Measurements from ENCODE around the gene DVL1. TPM values are rescaled to one million over a fixed set of nuclear protein-coding genes. Genes with fewer than 3 reads are reported as not detected.
"Not testable (repeated sequence)": the region's sequence is repeated elsewhere in the genome, so short reads cannot be mapped to it uniquely, and the experiment has no call there.

Gene DVL1
- polyA plus RNA-seq, 1 donor from 2014 or later, result 100 TPM

DNA sequence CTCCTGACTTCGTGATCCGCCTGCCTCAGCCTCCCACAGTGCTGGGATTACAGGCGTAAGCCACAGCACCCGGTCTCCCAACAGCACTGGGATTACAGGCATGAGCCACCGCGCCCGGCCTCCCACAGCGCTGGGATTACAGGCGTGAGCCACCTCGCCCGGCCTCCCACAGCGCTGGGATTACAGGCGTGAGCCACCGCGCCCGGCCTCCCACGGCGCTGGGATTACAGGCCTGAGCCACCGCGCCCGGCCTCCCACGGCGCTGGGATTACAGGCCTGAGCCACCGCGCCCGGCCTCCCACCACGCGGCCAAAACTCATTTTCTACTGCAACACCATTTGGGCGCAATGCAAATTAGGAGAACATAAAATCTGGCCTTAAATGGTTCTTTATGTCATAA lies 36.1 kb upstream of the DVL1 start:
- H3K27ac ChIP-seq (ENCODE audit: low read length); H4K20me1 ChIP-seq (ENCODE audit: insufficient read depth); H3K9ac ChIP-seq (ENCODE audit: low read length); H3F3A ChIP-seq (ENCODE audit: insufficient read depth, low read length, poor library complexity, severe bottlenecking); H2AFZ ChIP-seq (ENCODE audit: low read depth, low read length); H3K9me2 ChIP-seq (ENCODE audit: insufficient read depth, low read length); H3K9me3 ChIP-seq (ENCODE audit: low read length); H3K4me2 ChIP-seq (ENCODE audit: low read length); H3K4me3 ChIP-seq (ENCODE audit: low read length); H3K27me3 ChIP-seq (ENCODE audit: insufficient read depth, low read depth, low read length); H3K79me2 ChIP-seq (replicated peaks; ENCODE audit: insufficient read depth, low read length); H3K36me3 ChIP-seq (ENCODE audit: insufficient read depth, low read length): not testable (repeated sequence)

DNA sequence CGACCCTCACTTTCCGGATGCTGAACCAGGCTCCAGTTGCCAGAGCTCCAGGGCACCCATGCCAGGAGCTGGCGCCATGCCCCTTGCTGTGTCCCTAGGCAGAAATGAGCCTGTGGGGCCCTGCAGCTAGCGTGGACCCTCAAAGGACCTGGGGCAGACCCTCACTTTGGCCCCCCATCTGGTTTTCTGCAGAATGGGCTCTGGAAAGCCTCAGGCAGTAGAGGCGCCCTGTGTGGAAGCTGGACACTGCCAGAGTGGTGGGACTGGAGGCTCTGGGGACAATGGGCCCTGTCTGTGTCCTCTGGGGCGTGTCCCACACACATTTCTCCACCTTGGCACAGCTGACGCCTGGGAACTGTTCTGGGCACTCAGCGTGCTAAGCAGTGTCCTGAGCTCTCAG lies 32.1 kb upstream of the DVL1 start:
- H3K9ac ChIP-seq (ENCODE audit: low read length), result no peak overlapping the region
- H3K79me2 ChIP-seq (replicated peaks; ENCODE audit: insufficient read depth, low read length), result no peaks in the 10 kb centered on the region
- H3K9me2 ChIP-seq (ENCODE audit: insufficient read depth, low read length), result no peaks in the 10 kb centered on the region
- no peak overlapping the region for H3K4me3 ChIP-seq (ENCODE audit: low read length)
- no peaks in the 10 kb centered on the region for H4K20me1 ChIP-seq (ENCODE audit: insufficient read depth)
- no peaks in the 10 kb centered on the region for H3F3A ChIP-seq (ENCODE audit: insufficient read depth, low read length, poor library complexity, severe bottlenecking)
- no peaks in the 10 kb centered on the region for H3K36me3 ChIP-seq (ENCODE audit: insufficient read depth, low read length)
- H3K9me3 ChIP-seq (ENCODE audit: low read length), result no peaks in the 10 kb centered on the region
- H3K27ac ChIP-seq (ENCODE audit: low read length), result no peak overlapping the region
- TF ChIP-seq CTCF (IDR thresholded peaks at IDR 0.05; ENCODE audit: poor library complexity, severe bottlenecking), result no peak
- no peak for TF ChIP-seq MXI1 (conservative IDR thresholded peaks at IDR 0.05; ENCODE audit: poor library complexity, severe bottlenecking)
- no peak for TF ChIP-seq POLR2AphosphoS5 (IDR thresholded peaks at IDR 0.05)
- no peak for TF ChIP-seq TAF1 (IDR thresholded peaks at IDR 0.05; ENCODE audit: low read depth)
- TF ChIP-seq REST (IDR thresholded peaks at IDR 0.05; ENCODE audit: borderline replicate concordance), result no peak
- no peak for TF ChIP-seq RAD21 (conservative IDR thresholded peaks at IDR 0.05)
- no peak for TF ChIP-seq SMC3 (conservative IDR thresholded peaks at IDR 0.05; ENCODE audit: poor library complexity)
- no peak for TF ChIP-seq EZH2 (IDR thresholded peaks at IDR 0.05; ENCODE audit: borderline replicate concordance, insufficient read depth, low read length, poor library complexity, severe bottlenecking)
- TF ChIP-seq EP300 (conservative IDR thresholded peaks at IDR 0.05; ENCODE audit: poor library complexity, severe bottlenecking), result no peak
- H3K27me3 ChIP-seq (ENCODE audit: insufficient read depth, low read depth, low read length), result no peaks in the 10 kb centered on the region
- no peak overlapping the region for H3K4me2 ChIP-seq (ENCODE audit: low read length)
- no peak overlapping the region for H2AFZ ChIP-seq (ENCODE audit: low read depth, low read length)

DNA sequence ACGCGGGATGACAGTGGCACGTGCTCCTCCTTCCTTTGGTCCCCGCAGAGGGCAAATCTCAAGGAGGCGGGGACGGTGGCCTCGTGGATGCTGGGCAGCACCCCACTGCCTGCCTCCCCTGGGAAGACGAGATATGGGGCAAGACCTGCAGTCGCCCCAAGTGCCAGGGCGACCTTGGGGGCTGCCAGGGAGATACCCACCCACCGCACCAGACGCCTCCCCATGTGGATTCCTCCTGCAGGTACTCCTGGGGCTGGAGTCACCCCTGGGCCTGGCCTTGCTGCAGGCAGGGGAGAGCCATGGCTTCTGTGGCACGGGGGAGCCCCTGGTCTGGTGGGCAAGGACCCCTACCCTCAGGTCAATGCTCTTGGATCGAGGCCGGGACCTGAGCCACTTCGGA lies 31.6 kb upstream of the DVL1 start:
- H4K20me1 ChIP-seq (ENCODE audit: insufficient read depth), result no peaks in the 10 kb centered on the region
- no peak overlapping the region for H3K9ac ChIP-seq (ENCODE audit: low read length)
- TF ChIP-seq SMC3 (conservative IDR thresholded peaks at IDR 0.05; ENCODE audit: poor library complexity) (no peak), EP300 (conservative IDR thresholded peaks at IDR 0.05; ENCODE audit: poor library complexity, severe bottlenecking) (no peak), RAD21 (conservative IDR thresholded peaks at IDR 0.05) (no peak), CTCF (IDR thresholded peaks at IDR 0.05; ENCODE audit: poor library complexity, severe bottlenecking) (no peak), EZH2 (IDR thresholded peaks at IDR 0.05; ENCODE audit: borderline replicate concordance, insufficient read depth, low read length, poor library complexity, severe bottlenecking) (no peak), POLR2AphosphoS5 (IDR thresholded peaks at IDR 0.05) (no peak), MXI1 (conservative IDR thresholded peaks at IDR 0.05; ENCODE audit: poor library complexity, severe bottlenecking) (no peak), REST (IDR thresholded peaks at IDR 0.05; ENCODE audit: borderline replicate concordance) (no peak), TAF1 (IDR thresholded peaks at IDR 0.05; ENCODE audit: low read depth) (no peak)

More for the DNA sequence above, 31.6 kb upstream of the DVL1 start:
- Histone ChIP-seq H3K27me3 (ENCODE audit: insufficient read depth, low read depth, low read length) (no peaks in the 10 kb centered on the region), H3K9me3 (ENCODE audit: low read length) (no peaks in the 10 kb centered on the region), H3K4me3 (ENCODE audit: low read length) (no peak overlapping the region), H3K79me2 (replicated peaks; ENCODE audit: insufficient read depth, low read length) (no peaks in the 10 kb centered on the region), H3K27ac (ENCODE audit: low read length) (no peak overlapping the region), H3K36me3 (ENCODE audit: insufficient read depth, low read length) (no peaks in the 10 kb centered on the region), H3F3A (ENCODE audit: insufficient read depth, low read length, poor library complexity, severe bottlenecking) (no peaks in the 10 kb centered on the region), H3K4me2 (ENCODE audit: low read length) (no peak overlapping the region), H3K9me2 (ENCODE audit: insufficient read depth, low read length) (no peaks in the 10 kb centered on the region), H2AFZ (ENCODE audit: low read depth, low read length) (no peak overlapping the region)
